NCI-H526 (cell line): ENCODE results near the gene AP1M2.
"Not testable (repeated sequence)": the region's sequence is repeated elsewhere in the genome, so short reads cannot be mapped to it uniquely, and the experiment has no call there.

ENCODE experiments used
- DNase-seq, 2 experiments: peaks; one replicate each; lab custom pipeline; 2025; lab: John Stamatoyannopoulos, UW

The AP1M2 gene

DNA sequence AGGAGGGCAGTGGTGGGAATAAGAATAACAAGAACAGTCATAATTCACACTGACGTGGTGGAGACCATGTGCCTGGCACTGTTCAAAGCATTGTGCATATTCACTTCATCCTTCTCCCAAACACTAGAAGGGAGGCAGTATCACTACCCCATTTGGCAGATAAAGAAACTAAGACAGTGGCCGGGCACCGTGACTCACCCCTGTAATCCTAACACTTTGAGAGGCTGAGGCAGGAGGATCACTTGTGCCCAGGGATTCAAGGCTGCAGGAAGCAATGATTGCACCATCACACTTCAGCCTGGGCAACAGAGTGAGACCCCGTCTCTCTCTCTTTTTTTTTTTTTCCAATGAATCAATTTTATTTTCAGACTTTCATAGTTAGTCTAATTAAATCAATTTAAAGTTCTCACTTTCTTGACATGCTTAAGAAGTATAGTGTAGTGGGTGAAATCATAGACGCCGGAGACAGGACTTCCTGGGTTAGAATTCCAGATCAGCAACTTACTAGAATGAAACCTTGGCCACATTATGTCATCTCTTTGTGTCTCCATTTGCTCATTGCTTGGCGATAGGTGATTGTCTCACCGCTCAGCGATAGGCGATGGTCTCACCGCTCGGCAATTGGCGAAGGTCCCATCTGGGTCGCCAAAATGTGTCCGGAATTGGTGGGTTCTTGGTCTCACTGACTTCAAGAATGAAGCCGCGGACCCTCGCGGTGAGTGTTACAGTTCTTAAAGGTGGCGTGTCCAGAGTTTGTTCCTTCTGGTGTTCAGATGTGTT lies 48.7 kb downstream of the AP1M2 start:
- DNase-seq, result no peak

DNA sequence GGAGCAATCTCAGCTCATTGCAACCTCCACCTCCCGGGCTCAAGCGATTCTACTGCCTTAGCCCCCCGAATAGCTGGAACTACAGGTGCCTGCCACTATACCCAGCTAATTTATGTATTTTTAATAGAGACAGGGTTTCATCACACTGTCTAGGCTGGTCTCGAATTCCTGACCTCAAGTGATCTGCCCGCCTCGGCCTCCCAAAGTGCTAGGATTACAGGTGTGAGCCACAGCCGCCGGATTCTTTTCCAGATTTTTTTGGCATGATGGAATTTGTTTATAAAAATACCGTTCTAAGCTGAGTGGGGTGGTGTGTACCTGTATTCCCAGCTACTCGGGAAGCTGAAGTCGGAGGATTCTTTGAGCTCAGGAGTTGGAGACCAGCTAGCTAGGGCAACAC lies 49.4 kb downstream of the AP1M2 start:
- DNase-seq, result no peak

DNA sequence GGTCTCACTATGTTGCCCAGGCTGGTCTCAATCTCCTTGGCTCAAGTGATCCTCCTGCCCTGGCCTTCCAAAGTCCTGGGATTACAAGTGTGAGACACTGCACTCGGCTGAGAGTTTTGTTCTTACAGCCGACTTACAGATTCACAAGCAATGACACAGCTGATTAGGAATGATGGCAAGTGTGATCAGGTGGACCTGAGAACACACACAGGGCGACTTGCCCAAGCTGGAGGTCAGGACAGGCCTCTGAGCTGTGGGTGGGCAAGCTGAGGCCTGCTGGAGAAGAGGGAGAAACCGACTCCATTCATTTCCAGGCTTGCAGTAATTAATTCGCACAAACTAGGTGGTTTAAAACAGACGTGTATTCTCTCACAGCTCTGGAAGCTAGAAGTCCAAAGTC lies 51.5 kb downstream of the AP1M2 start:
- no peak for DNase-seq

DNA sequence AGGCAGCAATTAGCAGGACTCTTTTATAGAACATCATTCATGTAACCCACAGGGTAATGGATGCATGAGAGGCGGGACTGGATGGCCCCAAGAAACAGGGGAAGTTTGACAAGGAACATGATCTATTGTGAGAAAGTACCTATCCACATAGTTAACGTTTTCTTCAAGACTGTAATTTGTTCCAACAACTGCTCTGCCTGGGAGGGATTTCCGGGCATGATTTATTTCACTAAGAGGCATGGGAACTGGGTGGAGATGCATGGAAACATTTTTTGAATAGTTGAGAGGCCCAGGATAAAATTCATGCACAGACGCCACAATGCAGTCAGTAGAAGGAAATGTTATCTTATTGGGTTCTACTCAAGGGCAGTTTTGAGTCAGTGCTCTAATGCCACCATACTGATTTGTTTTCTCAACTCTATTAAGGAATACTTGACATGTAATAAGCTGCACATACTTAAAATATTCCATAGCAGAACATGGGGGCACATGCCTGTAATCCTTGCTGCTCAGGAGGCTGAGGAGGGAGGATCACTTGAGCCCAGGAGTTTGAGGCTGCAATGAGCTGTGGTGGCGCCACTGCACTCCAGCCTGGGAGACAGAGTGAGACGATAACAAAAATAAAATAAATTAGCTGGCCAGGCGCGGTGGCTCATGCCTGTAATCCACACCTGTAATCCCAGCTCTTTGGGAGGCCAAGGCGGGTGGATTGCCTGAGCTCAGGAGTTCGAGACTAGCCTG lies 53.3 kb downstream of the AP1M2 start:
- no peak for DNase-seq

DNA sequence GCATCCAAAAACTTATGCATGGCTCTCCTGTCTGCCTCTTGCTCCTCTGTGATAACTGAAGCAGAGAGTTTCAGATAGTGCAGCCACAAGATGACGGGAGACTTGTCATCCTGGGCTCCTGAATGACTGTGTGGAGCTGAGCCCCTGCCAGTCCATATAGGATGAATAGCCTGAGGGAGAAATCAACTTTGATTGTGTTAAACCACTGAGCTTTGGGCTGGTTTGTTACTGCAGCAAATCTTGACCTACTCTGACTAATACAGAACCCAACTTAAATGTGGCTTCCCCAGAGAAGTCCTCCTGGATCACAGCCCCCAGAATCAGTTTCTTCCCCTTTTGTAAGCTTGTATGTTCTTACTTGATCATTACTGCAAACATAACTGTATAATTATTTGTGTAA lies 54.7 kb downstream of the AP1M2 start:
- no peak for DNase-seq

DNA sequence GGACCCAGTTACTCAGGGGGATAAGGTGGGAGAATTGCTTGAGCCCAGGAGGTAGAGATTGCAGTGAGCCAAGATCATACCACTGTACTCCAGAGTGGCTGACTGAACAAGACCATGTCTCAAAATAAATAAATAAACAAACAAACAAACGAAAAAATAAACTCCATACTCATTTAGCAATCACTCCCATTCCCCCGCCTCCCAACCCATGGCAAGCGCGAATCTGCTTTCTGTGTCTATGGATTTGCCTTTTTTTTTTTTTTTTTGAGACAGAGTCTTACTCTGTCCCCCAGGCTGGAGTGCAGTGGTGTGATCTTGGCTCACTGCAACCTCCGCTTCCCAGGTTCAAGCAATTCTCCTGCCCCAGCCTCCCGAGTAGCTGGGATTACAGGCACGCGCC lies 60.2 kb downstream of the AP1M2 start:
- DNase-seq, result not testable (repeated sequence)

DNA sequence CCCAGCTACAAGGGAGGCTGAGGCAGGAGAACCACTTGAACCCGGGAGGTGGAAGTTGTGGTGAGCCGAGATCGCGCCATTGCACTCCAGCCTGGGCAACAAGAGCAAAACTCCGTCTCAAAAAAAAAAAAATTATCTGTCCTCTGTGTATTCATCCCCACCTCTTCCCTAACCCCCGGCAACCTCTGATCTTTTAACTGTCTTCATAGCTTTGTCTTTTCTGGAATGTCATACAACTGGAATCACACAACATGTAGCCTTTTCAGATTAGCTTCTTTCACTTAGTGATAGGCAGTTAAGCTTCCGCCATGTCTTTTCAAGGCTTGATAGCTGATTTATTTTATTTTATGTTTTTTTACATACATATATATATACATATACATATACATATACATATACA lies 61.5 kb downstream of the AP1M2 start:
- no peak for DNase-seq

DNA sequence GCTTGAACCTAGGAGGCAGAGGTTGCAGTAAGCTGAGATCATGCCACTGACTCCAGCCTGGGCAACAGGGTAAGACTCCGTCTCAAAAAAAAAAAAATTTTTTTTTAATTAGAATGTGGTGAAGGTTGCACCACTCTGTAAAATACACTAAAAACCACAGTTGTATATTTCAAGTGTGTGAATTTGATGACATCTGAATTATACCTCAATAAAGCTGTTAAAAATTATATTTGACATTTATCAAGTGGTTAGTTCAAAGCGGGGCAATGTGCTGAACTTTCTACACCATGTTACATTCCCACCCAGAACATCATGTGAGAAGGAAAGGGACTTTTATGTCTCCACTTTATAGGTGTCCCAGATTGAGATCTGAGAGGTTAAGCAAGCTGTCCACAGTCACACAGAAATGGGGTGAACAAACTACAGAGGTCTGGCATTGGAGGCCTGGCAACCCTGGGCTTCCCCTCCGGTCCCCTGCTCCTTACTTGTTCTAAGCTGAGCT lies 63.9 kb downstream of the AP1M2 start:
- no peak for DNase-seq
